Astrocyte (in vitro differentiated cells and primary cell): ENCODE data around the gene RAE1.

Experiments
- EZH2 ChIP-seq: IDR thresholded peaks from 2 replicates; pipeline ENCODE4 v1.6.1; 2012; ENCODE audit warnings: mild to moderate bottlenecking, low read length, inconsistent platforms; ENCODE audit not compliant: insufficient read depth
- TF ChIP-seq, protein P1 (sequence below): IDR thresholded peaks from 2 replicates; pipeline ENCODE4 v1.5.1; 2011; ENCODE audit warnings: low read depth, mild to moderate bottlenecking, inconsistent platforms, low read length, moderate library complexity; ENCODE audit not compliant: insufficient read depth

DNA sequence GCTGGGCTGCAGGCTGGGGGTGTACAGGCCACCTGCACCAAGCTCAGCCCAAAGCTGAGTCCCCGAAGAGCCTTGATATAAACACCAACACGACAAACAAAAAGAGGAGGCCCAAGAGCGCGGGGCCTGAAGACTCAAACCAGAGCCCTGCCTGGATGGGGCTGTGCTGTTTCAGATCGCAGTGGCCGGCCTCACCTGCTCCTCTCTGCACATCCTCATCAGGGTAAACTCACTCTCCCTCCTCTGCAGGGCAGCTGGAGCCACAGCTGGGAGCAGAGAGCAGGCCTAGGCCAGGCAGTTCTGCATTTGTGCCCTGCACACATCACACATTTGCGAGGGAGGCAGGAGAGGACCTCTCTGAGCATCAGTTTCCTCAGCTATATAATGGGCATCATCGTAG is 36.4 kb downstream of the RAE1 start:
- TF ChIP-seq EZH2: no peak
- TF ChIP-seq, protein P1, sequence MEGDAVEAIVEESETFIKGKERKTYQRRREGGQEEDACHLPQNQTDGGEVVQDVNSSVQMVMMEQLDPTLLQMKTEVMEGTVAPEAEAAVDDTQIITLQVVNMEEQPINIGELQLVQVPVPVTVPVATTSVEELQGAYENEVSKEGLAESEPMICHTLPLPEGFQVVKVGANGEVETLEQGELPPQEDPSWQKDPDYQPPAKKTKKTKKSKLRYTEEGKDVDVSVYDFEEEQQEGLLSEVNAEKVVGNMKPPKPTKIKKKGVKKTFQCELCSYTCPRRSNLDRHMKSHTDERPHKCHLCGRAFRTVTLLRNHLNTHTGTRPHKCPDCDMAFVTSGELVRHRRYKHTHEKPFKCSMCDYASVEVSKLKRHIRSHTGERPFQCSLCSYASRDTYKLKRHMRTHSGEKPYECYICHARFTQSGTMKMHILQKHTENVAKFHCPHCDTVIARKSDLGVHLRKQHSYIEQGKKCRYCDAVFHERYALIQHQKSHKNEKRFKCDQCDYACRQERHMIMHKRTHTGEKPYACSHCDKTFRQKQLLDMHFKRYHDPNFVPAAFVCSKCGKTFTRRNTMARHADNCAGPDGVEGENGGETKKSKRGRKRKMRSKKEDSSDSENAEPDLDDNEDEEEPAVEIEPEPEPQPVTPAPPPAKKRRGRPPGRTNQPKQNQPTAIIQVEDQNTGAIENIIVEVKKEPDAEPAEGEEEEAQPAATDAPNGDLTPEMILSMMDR: no peak
